Measurements from ENCODE around the gene GTPBP2.

DNA sequence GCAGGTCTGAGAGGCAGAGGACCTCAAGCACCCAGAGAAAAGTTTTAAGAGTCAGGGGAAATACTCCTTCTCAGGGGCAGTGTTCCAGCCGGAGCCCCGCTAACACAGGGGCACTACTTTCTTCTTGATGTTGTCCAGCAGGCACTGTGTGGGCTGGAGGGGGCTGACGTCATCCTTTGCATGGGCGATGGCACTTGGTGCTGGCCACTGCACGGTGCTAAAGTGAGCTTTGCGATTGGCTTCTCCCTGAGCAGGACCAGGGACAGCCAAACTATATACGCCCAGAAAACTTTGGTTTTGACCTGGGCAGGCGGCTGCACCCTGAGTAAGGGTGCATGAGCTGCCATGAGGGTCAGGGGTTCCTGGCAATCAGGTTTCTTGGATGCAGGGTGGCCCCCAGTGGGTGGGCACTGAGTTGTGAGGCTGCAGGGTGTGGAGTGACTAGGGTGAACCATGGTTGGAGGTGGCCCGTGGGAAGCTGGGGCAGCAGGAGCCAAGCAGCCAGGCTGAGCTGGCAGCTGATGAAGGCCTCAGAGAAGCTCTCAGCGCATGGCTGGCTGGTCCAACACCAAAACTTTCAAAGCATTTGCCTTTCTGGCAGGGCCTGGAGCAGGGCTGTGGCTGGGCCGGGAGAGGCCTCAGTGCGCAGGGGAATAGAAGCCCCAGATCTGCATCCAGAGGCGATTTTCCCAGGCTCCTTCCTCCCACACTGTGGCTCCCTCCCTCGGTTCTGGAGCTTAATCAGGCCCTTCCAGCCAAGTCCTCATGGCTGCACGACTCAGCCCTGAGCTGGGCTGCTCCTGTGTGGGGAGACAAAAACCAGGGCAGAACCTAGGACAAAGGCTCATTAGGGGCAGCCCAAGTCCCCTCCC lies 40.2 kb upstream of the GTPBP2 start:
- TF ChIP-seq, protein P1, sequence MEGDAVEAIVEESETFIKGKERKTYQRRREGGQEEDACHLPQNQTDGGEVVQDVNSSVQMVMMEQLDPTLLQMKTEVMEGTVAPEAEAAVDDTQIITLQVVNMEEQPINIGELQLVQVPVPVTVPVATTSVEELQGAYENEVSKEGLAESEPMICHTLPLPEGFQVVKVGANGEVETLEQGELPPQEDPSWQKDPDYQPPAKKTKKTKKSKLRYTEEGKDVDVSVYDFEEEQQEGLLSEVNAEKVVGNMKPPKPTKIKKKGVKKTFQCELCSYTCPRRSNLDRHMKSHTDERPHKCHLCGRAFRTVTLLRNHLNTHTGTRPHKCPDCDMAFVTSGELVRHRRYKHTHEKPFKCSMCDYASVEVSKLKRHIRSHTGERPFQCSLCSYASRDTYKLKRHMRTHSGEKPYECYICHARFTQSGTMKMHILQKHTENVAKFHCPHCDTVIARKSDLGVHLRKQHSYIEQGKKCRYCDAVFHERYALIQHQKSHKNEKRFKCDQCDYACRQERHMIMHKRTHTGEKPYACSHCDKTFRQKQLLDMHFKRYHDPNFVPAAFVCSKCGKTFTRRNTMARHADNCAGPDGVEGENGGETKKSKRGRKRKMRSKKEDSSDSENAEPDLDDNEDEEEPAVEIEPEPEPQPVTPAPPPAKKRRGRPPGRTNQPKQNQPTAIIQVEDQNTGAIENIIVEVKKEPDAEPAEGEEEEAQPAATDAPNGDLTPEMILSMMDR (IDR thresholded peaks at IDR 0.05), result no peak
- no peak for TF ChIP-seq EZH2 (IDR thresholded peaks at IDR 0.05; ENCODE audit: borderline replicate concordance, insufficient read depth, low read depth, low read length, poor library complexity, severe bottlenecking)
